NCI-H128 (cell line): Measurements from ENCODE around the gene LPIN3.
"Not testable (repeated sequence)": the region's sequence is repeated elsewhere in the genome, so short reads cannot be mapped to it uniquely, and the experiment has no call there.

Source experiments
- DNase-seq: peaks from one replicate; lab custom pipeline; 2025; ENCODE audit not compliant: unreplicated experiment; lab: John Stamatoyannopoulos, UW

LPIN3 gene

GRCh38 chr20:41340327-41341055 lies at the start of gene LPIN3:
TSS of gene LPIN3 (plus strand) at chr20:41340821. CDS start at chr20:41345804, 4,983 bp downstream.
- peak; percentile 69 for DNase-seq

GRCh38 chr20:41293269-41294037 lies 47.2 kb upstream of the LPIN3 start:
- no peak for DNase-seq

- no peak for DNase-seq
These were observed 40.7 kb upstream of the LPIN3 start for GRCh38 chr20:41299899-41300298.

- DNase-seq: no peak
These were observed 40.2 kb upstream of the LPIN3 start for GRCh38 chr20:41300383-41300782.

- DNase-seq: no peak
These were observed 39.7 kb upstream of the LPIN3 start for GRCh38 chr20:41300886-41301285.

GRCh38 chr20:41304002-41304401 lies 36.6 kb upstream of the LPIN3 start:
- DNase-seq: no peak

- no peak for DNase-seq
These were observed 36.1 kb upstream of the LPIN3 start for GRCh38 chr20:41304424-41305079.

- DNase-seq: no peak
These were observed 34.4 kb upstream of the LPIN3 start for GRCh38 chr20:41306061-41306727.

- DNase-seq: no peak
These were observed 33.6 kb upstream of the LPIN3 start for GRCh38 chr20:41307021-41307420.

- DNase-seq: no peak
These were observed 32.3 kb upstream of the LPIN3 start for GRCh38 chr20:41308290-41308711.

- no peak for DNase-seq
These were observed 31.8 kb upstream of the LPIN3 start for GRCh38 chr20:41308726-41309413.

- no peak for DNase-seq
These were observed 30.8 kb upstream of the LPIN3 start for GRCh38 chr20:41309817-41310216.

GRCh38 chr20:41312009-41312408 lies 28.6 kb upstream of the LPIN3 start:
- DNase-seq: not testable (repeated sequence)

- no peak for DNase-seq
These were observed 26.2 kb upstream of the LPIN3 start for GRCh38 chr20:41314386-41314785.

- no peak for DNase-seq
These were observed 24.6 kb upstream of the LPIN3 start for GRCh38 chr20:41316051-41316450.

- no peak for DNase-seq
These were observed 23.7 kb upstream of the LPIN3 start for GRCh38 chr20:41316602-41317545.

GRCh38 chr20:41317546-41318270 lies 22.9 kb upstream of the LPIN3 start, which contains the start of gene ZHX3:
TSS of gene ZHX3 (minus strand) at chr20:41317731. CDS start at chr20:41204916, 112,815 bp downstream.
- peak; percentile 95 for DNase-seq

- DNase-seq: no peak
These were observed 22.4 kb upstream of the LPIN3 start for GRCh38 chr20:41318271-41318649.

- DNase-seq: no peak
These were observed 20.2 kb upstream of the LPIN3 start for GRCh38 chr20:41320441-41320840.
